HG02798 (cell line): ENCODE results near the gene HJURP.

ENCODE experiments used
- ATAC-seq: cut with Tn5 transposase; IDR thresholded peaks from one replicate; pipeline ENCODE4 v1.9.1; 2021; ENCODE audit warnings: mild to moderate bottlenecking; ENCODE audit not compliant: unreplicated experiment, poor library complexity

HJURP gene

GRCh38 chr2:233832414-233832813, 21.9 kb downstream of the HJURP start:
- no peak for ATAC-seq

- no peak for ATAC-seq
Observed at GRCh38 chr2:233831861-233832260, 22.5 kb downstream of the HJURP start.

- no peak for ATAC-seq
Observed at GRCh38 chr2:233831011-233831721, 23.2 kb downstream of the HJURP start.

- no peak for ATAC-seq
Observed at GRCh38 chr2:233830111-233830802, 24.1 kb downstream of the HJURP start.

GRCh38 chr2:233829193-233830110, 24.9 kb downstream of the HJURP start:
- no peak for ATAC-seq

GRCh38 chr2:233828546-233829192, 25.7 kb downstream of the HJURP start:
- ATAC-seq, result no peak

GRCh38 chr2:233824373-233824772, 30.0 kb downstream of the HJURP start:
- ATAC-seq, result no peak

GRCh38 chr2:233823731-233824121, 30.6 kb downstream of the HJURP start:
- no peak for ATAC-seq

GRCh38 chr2:233822781-233823730, 31.3 kb downstream of the HJURP start:
- ATAC-seq, result no peak

- no peak for ATAC-seq
Observed at GRCh38 chr2:233822101-233822771, 32.1 kb downstream of the HJURP start.

GRCh38 chr2:233821709-233822100, 32.6 kb downstream of the HJURP start:
- ATAC-seq, result no peak

GRCh38 chr2:233821196-233821595, 33.1 kb downstream of the HJURP start:
- ATAC-seq, result no peak

GRCh38 chr2:233820774-233821105, 33.6 kb downstream of the HJURP start:
- ATAC-seq, result no peak

GRCh38 chr2:233819884-233820773, 34.2 kb downstream of the HJURP start:
- no peak for ATAC-seq

GRCh38 chr2:233818639-233819621, 35.4 kb downstream of the HJURP start:
- ATAC-seq, result no peak

GRCh38 chr2:233817995-233818638, 36.2 kb downstream of the HJURP start:
- no peak for ATAC-seq
